SKM-1 treated with dmso at 0.1 percent for 144 hours (cell line): Measurements from ENCODE around the gene AKAP12.

Experiments
- DNase-seq: peaks from one replicate; lab custom pipeline; 2025; ENCODE audit not compliant: unreplicated experiment; lab: John Stamatoyannopoulos, UW

Gene AKAP12

GRCh38 chr6:151236668-151237401 is 2.9 kb upstream of the AKAP12 start:
- no peak for DNase-seq

DNA sequence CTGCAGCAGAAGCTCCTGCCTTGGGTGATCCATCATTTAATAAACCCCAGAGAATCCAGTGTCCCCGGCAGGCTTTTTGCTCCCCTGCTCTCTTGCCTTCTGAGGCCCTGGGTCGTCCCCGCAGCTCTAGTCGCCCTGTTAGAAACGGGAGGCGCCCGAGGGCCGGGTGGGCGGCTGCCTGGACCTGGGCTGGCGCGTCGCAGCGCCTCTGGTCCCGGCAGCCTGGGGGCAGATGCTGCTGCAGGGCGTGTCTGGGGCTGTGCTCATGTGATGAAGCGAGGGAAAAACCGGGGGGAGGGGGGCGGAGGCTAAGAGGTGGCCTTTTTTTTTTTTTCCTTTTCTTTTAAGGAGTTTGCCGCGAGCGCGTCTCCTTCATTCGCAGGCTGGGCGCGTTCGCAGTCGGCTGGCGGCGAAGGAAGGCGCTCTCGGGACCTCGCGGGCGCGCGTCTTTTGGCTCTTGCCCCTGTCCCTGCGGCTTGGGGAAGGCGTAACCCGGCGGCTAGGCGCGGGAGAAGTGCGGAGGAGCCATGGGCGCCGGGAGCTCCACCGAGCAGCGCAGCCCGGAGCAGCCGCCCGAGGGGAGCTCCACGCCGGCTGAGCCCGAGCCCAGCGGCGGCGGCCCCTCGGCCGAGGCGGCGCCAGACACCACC is 394 bp downstream of the AKAP12 start:
- no peak for DNase-seq

DNA sequence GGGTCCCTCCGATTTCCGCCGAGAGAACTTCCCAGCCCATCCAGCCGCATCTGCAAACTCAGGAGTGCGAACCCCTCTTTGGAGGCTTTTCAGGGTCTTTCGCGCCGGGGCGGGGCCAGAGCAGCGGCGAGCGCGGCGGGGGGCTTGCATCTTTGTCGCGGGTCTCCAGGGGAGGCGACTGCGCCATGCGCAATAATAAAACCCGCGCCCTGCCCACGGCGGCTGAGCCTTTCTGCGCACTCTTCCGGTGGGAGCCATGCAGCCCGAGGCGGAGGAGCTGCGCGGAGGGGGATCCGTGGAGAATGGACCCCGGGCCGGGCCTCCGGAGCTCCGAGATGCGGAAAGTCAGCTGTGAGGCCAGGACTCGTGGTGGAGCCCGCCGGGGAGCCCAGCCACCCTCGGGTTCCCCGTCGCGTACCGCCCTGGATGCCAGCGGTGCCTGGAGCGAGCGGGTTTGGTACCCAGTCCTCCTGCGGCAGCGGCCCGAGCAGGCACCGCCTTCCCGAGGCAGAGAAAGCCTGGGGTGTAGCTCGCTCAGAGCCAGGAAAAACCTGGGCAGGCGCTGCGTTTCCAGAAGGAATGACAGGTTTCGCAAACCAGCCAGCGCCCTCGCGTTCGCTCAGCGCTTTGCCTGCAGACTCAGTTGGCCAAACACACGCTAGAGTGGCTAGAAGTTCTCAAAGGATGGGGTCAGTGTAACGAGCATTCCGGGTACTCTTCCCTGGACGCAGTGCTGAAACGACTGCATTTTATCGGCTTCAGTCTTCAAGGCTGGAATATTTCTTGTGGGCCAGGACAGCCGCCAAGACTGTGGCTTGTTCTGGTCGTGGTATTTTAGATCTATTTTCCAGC is 1.2 kb downstream of the AKAP12 start:
- no peak for DNase-seq

GRCh38 chr6:151241853-151242252 is 2.1 kb downstream of the AKAP12 start:
- DNase-seq = no peak

DNA sequence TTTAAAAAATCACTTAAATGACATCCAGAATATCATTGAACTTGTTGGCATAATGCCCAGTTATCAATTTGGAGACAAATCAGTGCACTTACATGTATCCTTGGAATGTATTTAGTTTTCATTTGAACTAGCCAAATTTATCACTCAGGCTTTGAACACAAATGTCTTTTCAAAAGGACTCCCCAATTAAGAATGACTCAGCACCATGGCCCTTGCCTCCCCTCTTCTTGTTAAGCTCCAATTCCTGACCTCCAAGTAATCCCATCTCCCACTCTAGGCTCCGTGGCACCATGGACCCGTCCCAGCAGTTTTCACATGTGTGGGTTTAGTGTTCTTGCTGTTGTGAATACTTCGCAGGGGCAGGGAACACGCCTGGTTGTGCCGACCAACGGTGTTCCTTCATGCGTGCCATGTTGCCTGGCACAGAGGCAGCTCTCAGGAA is 2.7 kb downstream of the AKAP12 start:
- DNase-seq = no peak

GRCh38 chr6:151243481-151243880 is 3.7 kb downstream of the AKAP12 start:
- DNase-seq = no peak

DNA sequence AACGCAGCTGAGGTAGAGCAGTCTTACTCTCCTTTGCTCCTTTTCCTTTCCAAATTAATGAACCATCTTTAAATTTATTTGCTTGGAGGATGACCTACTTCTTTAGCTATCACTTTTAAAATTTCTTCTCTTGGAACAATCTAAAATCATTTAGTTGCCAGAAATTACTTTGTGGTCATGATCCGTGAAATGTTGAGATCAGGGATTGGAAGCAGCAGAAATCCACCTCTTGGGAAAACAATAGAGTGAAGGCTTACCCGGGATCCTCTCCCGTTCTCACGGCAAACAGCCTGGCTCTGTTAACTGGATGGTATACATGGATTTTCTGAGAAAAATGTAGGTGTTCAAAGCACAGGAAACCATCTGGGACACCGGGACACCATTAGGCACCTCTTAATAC is 7.7 kb downstream of the AKAP12 start:
- no peak for DNase-seq

GRCh38 chr6:151248295-151248694 is 8.5 kb downstream of the AKAP12 start:
- DNase-seq = no peak

DNA sequence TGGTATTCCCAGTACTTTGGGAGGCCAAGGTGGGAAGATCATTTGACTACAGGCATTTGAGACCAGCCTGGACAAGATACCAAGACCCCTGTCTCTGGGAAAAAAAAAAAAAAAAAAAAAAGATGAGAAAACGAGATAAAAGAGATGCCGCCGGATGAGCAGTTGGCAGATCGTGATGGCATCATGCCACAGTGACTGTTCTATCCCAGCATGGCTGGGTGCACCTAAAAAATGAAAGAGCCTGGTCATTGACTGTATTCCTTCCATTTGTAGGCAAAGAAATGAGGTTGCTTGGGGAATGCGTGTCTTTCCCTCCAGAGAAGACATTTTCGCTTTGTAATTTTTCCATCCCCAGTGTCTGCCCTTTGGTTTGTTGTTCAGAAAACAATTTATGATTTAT is 12.9 kb downstream of the AKAP12 start:
- DNase-seq = no peak

GRCh38 chr6:151254451-151255081 is 14.8 kb downstream of the AKAP12 start:
- no peak for DNase-seq

- DNase-seq = no peak
These were observed 16.0 kb downstream of the AKAP12 start for GRCh38 chr6:151255811-151256210.

GRCh38 chr6:151257985-151258445 is 18.2 kb downstream of the AKAP12 start:
- no peak for DNase-seq

DNA sequence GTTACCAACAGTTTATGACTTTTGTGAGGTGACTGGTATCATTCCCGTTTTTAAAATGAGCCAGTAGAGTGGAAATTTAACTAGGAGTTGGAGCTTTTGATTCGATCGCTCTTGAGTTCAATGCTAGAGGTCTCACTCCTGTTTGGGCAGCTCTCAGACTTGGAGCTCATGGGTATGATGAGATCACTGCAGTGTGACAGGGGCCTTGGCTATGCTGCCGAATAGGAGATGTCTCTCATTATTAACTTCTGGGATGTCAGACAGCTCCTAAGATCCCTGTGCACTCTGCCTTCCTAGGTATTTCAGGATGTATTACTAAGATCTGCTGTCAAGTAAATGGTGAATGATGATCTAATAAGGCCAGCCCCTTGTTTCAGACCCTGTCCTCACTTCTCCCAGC is 20.4 kb downstream of the AKAP12 start:
- DNase-seq = no peak

DNA sequence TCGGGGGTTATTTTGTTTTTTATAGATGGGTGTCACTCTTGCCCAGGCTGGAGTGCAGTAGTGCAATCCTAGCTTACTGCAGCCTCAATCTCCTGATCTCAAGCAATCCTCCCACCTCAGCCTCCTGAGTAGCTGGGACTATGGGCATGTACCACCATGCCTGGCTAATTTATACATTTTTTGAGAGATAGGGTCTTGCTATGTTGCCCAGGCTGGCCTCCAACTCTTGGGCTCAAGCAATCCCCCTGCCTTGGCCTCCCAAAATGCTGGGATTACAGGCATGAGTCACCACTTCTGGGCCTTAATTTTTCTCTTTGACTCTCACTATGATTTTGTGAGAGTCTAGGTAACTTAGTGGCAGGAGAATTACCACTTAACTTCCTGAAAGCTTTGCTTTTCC is 23.3 kb downstream of the AKAP12 start:
- DNase-seq = no peak

DNA sequence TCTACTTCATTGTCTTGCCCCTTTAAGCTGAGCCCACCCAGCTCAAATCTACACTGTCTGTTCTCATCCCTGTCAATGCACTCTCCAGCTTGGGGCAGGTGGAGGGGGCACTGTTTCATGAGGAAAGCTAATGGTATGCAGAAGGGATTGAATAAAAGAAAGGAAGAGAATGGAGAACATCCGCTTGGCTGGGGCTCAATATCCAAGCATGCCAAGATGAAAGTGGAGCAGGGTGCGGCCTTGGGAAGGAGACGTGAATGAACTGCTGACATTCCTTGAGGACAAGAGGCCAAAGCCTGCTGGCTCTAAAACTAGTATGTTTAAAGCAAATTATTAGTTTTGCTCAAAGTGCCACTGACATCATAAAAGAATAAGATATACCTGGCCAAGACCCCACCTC is 24.2 kb downstream of the AKAP12 start:
- no peak for DNase-seq

GRCh38 chr6:151265282-151265681 is 25.5 kb downstream of the AKAP12 start:
- no peak for DNase-seq

GRCh38 chr6:151269321-151269995 is 29.7 kb downstream of the AKAP12 start:
- no peak for DNase-seq

DNA sequence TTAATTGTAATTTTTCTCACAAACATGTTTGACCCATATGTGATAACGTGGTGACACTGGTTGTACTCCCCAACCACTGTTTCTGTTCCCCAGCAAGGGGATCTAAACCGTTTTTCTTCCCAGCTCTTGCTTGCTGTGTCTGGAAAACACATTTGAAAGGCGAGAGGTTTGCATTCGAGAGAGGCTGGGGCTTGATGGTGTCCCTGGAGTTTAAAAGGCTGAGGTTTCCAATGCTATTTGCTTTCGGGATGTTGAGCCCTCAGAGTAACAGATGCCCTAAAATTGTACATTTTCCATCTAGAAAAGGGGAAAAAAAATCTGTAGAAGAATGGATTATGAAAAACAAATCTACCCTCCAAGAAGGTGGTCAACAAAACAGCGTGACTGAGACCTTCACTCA is 35.4 kb downstream of the AKAP12 start:
- DNase-seq = no peak

DNA sequence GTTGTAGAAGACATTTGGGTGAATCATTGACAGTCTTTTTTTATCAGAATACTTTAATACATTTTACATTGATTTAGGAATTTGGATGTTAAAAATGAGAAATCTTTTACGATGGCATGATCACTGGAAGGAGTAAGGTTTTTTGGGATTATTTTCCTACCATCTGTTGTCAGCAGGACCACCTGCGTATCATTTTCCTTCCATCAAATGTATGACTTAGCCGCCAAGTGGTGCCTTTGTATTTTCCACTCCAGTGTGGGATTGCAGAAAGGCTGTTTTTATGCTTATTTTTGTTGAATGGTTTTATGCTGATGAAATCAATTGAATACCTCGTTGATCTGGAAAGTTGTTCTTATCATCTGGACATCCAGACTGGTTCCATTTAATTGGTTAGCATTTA is 35.8 kb downstream of the AKAP12 start:
- no peak for DNase-seq

DNA sequence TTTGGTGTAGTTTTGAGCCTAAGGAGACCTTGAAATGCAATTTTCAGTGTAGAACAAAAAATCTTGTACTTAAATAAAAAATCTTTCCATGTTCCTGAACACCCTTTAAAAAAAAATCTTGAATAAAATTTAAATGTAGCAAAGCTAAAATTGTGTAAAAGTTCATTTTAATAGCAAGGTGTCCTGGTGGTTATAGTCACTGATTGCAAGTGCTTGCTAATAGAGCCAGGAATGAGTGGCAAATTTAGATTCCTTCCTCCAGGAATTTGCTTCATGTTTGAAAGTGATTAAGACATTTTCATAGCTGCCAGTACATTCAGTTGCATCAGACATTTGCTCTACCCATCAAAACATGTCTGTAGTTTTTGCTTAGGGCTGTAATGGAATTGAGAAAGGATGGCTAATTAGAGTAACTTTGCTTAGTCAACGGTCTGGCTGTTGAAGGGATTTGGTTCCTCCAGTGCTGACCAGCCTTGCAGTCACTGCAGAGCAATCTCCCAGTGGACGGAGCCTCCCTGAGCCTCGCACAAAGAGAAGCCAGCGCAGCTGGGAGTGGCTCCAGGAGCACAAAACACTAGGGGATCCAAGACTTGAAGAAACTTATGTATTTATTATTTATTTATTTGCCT is 36.5 kb downstream of the AKAP12 start:
- no peak for DNase-seq
